DOHH2 (cell line): Measurements from ENCODE around the gene KLK8.

Experiments
- H3F3A ChIP-seq: fragments of 200-600 bp; sonication (generic), shearing (Covaris generic); 2 replicates; pipeline ENCODE4 v1.6.0; 2016; ENCODE audit warnings: antibody characterized with exemption, mild to moderate bottlenecking; ENCODE audit not compliant: control insufficient read depth, insufficient read depth
- H3K27ac ChIP-seq: fragments of 200-600 bp; sonication (generic); 2 replicates; pipeline ENCODE4 v1.5.1; 2014; ENCODE audit warnings: low read depth, mild to moderate bottlenecking, low read length, moderate library complexity
- H3K27me3 ChIP-seq: fragments of 200-600 bp; sonication (generic); 2 replicates; pipeline ENCODE4 v1.6.1; 2014; ENCODE audit warnings: mild to moderate bottlenecking, low read length, mixed read lengths; ENCODE audit not compliant: control insufficient read depth
- H3K36me3 ChIP-seq: fragments of 200-600 bp; sonication (generic); 2 replicates; pipeline ENCODE4 v1.6.1; 2014; ENCODE audit warnings: mild to moderate bottlenecking, low read length, moderate library complexity, mixed read lengths; ENCODE audit not compliant: control insufficient read depth
- H3K4me1 ChIP-seq: fragments of 200-600 bp; sonication (generic); 2 replicates; pipeline ENCODE4 v1.6.1; 2014; ENCODE audit warnings: mild to moderate bottlenecking, low read length, mixed read lengths; ENCODE audit not compliant: control insufficient read depth
- H3K4me2 ChIP-seq: fragments of 200-600 bp; sonication (generic); 2 replicates; pipeline ENCODE4 v1.6.0; 2014; ENCODE audit warnings: mild to moderate bottlenecking, low read length, moderate library complexity
- H3K4me3 ChIP-seq: fragments of 200-600 bp; sonication (generic); 2 replicates; pipeline ENCODE4 v1.5.1; 2014; ENCODE audit warnings: mild to moderate bottlenecking, low read length, mixed read lengths
- H3K79me2 ChIP-seq: fragments of 200-600 bp; sonication (generic); 2 replicates; pipeline ENCODE4 v1.6.1; 2014; ENCODE audit warnings: mild to moderate bottlenecking, low read length, mixed read lengths; ENCODE audit not compliant: control insufficient read depth
- H3K9me2 ChIP-seq: fragments of 200-600 bp; sonication (generic); replicated peaks from 2 replicates; pipeline ENCODE4 v1.6.1; 2014; ENCODE audit warnings: mild to moderate bottlenecking, low read length, mixed read lengths; ENCODE audit not compliant: control insufficient read depth
- H3K9me3 ChIP-seq: fragments of 200-600 bp; sonication (generic); 2 replicates; pipeline ENCODE4 v1.6.1; 2014; ENCODE audit warnings: antibody characterized with exemption, low read length, mixed read lengths; ENCODE audit not compliant: control insufficient read depth, insufficient read depth
- H4K20me1 ChIP-seq: fragments of 200-600 bp; sonication (generic); 2 replicates; pipeline ENCODE4 v1.6.0; 2014; ENCODE audit warnings: low read depth, mild to moderate bottlenecking, antibody characterized with exemption, low read length, moderate library complexity; ENCODE audit not compliant: control insufficient read depth, insufficient read depth
- CTCF ChIP-seq: fragments of 200-600 bp; sonication (generic); IDR thresholded peaks from one replicate; pipeline ENCODE4 v1.5.1; 2014; ENCODE audit warnings: antibody characterized with exemption, mild to moderate bottlenecking, low read depth, low read length; ENCODE audit not compliant: poor library complexity, severe bottlenecking
- EZH2phosphoT487 ChIP-seq: fragments of 200-600 bp; sonication (generic); IDR thresholded peaks from 2 replicates; pipeline ENCODE4 v1.6.1; 2017; ENCODE audit warnings: borderline replicate concordance, mild to moderate bottlenecking, antibody characterized with exemption, low read length, moderate library complexity, mixed read lengths

Gene KLK8

GRCh38 chr19:50957587-50957986 lies 43.8 kb downstream of the KLK8 start:
- Histone ChIP-seq H4K20me1 (no peaks in the 10 kb centered on the region), H3K36me3 (no peaks in the 10 kb centered on the region), H3F3A (no peaks in the 10 kb centered on the region), H3K27me3 (no peaks in the 10 kb centered on the region), H3K27ac (no peak overlapping the region), H3K4me3 (no peak overlapping the region), H3K9me2 (no peaks in the 10 kb centered on the region), H3K4me1 (no peaks in the 10 kb centered on the region), H3K9me3 (peaks cover 8% of the 10 kb centered on the region; the same call in 1 of the 2 replicates), H3K4me2 (no peak overlapping the region), H3K79me2 (no peaks in the 10 kb centered on the region)
- TF ChIP-seq CTCF (no peak), EZH2phosphoT487 (no peak)

GRCh38 chr19:50952910-50953309 lies 48.5 kb downstream of the KLK8 start, which contains the start of gene KLK5:
Gene KLK5 (minus strand): TSS chr19:50953038. CDS start chr19:50952657, 381 bp downstream.
- H3K79me2 ChIP-seq, result no peaks in the 10 kb centered on the region
- no peak within 1 kb of the TSS for H3K27ac ChIP-seq
- no peaks in the 10 kb centered on the region for H3K36me3 ChIP-seq
- no peaks in the 10 kb centered on the region for H3K4me1 ChIP-seq
- no peak within 1 kb of the TSS for H3K4me2 ChIP-seq
- H3K9me3 ChIP-seq, result no peaks in the 10 kb centered on the region
- H3K9me2 ChIP-seq, result no peaks in the 10 kb centered on the region
- no peaks in the 10 kb centered on the region for H4K20me1 ChIP-seq
- no peak within 1 kb of the TSS for H3K4me3 ChIP-seq
- no peaks in the 10 kb centered on the region for H3F3A ChIP-seq
- TF ChIP-seq EZH2phosphoT487, result no peak
- TF ChIP-seq CTCF, result no peak
- H3K27me3 ChIP-seq, result no peaks in the 10 kb centered on the region

GRCh38 chr19:50949861-50950260 lies 51.5 kb downstream of the KLK8 start:
- TF ChIP-seq EZH2phosphoT487, result no peak
- TF ChIP-seq CTCF, result no peak
- no peaks in the 10 kb centered on the region for H3K4me1 ChIP-seq
- H3K9me3 ChIP-seq, result no peaks in the 10 kb centered on the region
- no peaks in the 10 kb centered on the region for H3K27me3 ChIP-seq
- H3K79me2 ChIP-seq, result no peaks in the 10 kb centered on the region
- H3K4me3 ChIP-seq, result no peak overlapping the region
- no peak overlapping the region for H3K4me2 ChIP-seq
- H4K20me1 ChIP-seq, result no peaks in the 10 kb centered on the region
- H3K9me2 ChIP-seq, result no peaks in the 10 kb centered on the region
- no peak overlapping the region for H3K27ac ChIP-seq
- no peaks in the 10 kb centered on the region for H3F3A ChIP-seq
- no peaks in the 10 kb centered on the region for H3K36me3 ChIP-seq
